RPMI7951 (cell line): ENCODE results near the gene NAGS. TPM values are rescaled to one million over a fixed set of nuclear protein-coding genes. Genes with fewer than 3 reads are reported as not detected.
A peak's percentile ranks its signal among the peaks of the same experiment; 100 is the strongest.
"Not testable (repeated sequence)": the region's sequence is repeated elsewhere in the genome, so short reads cannot be mapped to it uniquely, and the experiment has no call there.

Experiments
- DNase-seq: peaks from one replicate; pipeline ENCODE4 v3.0.0-alpha.2; 2012; ENCODE audit warnings: low read depth
- total RNA-seq: library from RNA; depleted of rRNA; stranded (reverse); fragments of >200 nt; shearing (Covaris generic); gene quantifications from 2 replicates; pipeline ENCODE4 v1.2.3, GENCODE V29; 2014

NAGS gene
- total RNA-seq, 1 experiment from 2014 or later: 1.8 TPM

DNA sequence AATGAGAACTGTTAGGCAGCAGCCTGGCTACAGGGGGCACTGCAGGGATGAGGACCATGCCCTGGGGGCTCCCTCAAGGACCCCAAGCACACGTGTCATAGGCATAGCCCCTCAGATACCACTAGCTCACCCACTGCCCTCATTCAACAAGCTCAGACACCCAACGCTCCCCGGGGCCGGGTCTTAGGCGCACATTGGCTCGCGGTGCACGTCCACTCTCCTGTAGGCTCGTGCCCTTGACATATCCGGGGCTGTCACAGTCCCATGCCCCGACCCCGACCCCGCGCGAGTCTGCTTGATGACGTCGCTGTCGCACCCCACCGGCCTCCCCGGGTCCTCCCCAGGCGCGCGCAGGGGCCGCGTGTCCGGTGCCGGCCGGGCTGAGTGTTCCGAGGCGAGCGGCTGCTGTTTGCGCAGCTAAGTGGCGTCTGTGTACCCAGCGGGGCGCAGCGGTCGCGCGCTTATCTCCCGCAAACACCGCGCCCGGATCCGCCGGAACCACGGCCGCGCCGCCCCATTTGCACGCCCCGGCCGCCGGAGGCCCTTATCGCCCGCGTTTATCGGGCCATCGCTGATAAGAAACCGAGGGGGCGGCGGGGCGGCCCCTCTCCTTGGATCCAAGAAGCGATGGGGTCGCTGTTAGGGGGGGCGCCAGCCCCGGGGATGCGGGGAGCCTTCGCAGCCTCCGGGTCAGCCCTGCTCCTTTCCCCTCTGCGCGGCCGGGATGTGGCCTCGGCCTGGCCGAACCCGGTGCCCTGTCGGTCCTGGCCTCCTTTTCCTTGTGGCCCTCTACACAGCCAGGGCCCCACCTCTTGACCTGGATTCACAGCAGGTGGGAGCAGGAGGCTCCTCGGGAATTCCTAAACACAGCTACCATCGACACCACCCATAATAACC lies 20.7 kb upstream of the NAGS start:
- DNase-seq: no peak

GRCh38 chr17:43984521-43984920 lies 19.9 kb upstream of the NAGS start:
- no peak for DNase-seq

GRCh38 chr17:43986225-43986981 lies 18.0 kb upstream of the NAGS start:
- DNase-seq: no peak

GRCh38 chr17:43987131-43988021 lies 17.0 kb upstream of the NAGS start:
- no peak for DNase-seq

- DNase-seq: no peak
Measured at GRCh38 chr17:43988301-43988700, 16.1 kb upstream of the NAGS start.

- peak; percentile 33 for DNase-seq
Measured at GRCh38 chr17:43992641-43993040, 11.8 kb upstream of the NAGS start.

DNA sequence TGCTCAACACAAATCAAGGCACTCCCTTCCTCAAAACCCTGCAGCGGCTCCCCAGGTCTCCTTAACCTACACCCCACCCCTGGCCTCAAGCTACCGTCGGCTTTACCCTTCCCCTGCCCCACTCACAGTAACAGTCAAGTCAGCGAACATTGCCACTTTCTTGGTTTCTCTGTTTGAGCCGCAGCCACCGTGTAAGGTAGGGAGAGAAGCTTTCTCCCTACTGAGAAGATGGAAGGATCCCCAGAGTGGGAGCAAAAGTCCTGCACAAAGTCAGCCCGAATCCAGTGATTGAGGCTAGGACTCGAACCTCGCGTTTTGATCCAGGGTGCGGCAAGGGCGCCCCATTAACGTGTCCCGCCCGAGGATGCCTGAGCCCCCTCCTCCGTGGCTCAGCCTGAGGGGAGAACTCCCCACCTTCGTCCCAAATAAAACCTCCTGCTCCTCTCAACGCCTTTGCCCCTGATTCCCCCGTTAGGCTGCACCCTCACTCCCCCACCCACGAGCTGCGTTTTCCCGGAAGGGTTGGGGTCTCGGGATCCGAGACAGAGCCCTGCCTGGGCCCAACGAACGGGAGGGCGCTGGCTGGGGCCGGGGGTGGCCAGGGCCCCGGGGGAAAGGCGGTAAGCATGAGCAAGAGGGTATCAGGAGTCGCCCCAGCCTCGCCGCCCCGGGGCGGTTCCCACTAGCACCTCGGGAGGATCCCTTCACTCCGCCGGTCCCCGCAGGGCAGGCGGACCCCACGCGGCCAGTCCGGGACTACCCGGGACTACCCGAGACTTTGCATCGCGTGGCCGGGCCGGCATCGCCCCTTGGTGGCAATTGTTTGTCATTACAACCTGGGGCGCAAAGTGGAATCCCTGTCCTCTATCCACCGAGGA lies 9.9 kb upstream of the NAGS start:
- peak; percentile 36 for DNase-seq

DNA sequence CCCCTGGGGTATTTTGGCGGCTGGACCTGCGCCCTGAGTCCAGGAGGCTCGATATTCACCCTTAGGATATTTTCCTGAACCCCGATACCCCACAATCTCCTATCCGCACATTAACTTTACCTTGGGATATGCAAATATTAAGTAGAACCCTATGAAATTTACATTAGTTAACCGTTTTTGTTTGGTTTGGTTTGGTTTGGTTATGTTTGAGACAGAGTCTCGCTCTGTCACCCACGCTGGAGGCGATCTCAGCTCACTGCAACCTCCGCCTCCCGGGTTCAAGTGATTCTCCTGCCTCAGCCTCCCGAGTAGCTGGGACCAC lies 9.3 kb upstream of the NAGS start:
- DNase-seq: no peak

- not testable (repeated sequence) for DNase-seq
Measured at GRCh38 chr17:43997180-43997579, 7.2 kb upstream of the NAGS start.

- DNase-seq: peak; percentile 43
Measured at GRCh38 chr17:43998552-43998951, 5.9 kb upstream of the NAGS start.

DNA sequence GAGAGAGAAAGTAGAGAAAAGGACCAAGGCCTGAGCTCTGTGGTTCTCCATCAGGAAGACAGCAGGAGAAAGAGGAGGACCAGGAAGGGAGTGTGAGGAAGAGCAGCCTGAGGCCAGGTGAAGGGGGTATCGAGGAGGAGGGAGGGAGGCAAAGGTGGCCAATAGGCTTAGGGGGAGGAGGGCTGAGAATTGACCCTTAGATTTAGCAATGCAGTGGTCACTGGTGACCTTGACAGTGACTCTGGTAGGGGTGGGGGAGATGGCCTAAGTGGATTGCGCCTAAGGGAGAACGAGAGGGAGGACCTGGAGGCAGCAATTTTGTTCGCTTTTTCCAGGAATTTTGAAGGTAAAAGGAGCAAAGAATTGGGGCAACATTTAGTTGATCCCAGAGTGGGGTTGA lies 5.4 kb upstream of the NAGS start:
- no peak for DNase-seq

DNA sequence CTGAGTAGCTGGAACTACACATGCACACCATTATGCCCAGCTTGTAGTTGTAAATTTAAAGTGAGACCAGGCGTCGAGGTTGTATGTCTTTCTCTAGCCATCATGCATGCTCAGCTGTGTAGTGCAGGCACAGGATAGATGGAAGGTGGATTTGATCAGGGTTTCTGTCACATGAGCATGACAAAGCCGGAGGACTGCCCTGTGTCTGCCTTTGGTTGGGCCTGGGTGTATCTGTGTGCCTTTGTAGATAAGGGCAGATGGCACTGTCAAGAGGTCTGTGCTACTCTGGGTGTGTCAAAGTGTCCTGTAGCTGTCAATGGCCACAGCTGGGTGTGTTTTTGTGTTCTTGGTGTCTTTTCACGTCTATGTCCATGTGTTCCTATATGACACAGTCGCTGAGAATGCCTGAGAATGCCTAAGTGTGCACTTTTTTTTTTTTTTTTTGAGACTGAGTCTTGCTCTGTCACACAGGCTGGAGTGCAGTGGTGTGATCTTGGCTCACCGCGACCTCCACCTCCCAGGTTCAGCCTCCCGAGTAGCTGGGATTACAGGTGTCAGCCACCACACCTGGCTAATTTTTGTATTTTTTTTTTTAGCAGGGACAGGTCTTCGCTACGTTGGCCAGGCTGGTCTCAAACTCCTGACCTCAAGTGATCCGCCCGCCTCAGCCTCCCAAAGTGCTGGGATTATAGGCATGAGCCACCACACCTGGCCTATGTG lies 4.1 kb upstream of the NAGS start:
- no peak for DNase-seq

- no peak for DNase-seq
Measured at GRCh38 chr17:44000871-44001460, 3.5 kb upstream of the NAGS start.

GRCh38 chr17:44001461-44001920 lies 2.9 kb upstream of the NAGS start:
- DNase-seq: no peak

- DNase-seq: peak; percentile 57
Measured at GRCh38 chr17:44002141-44002848, 2.1 kb upstream of the NAGS start.

DNA sequence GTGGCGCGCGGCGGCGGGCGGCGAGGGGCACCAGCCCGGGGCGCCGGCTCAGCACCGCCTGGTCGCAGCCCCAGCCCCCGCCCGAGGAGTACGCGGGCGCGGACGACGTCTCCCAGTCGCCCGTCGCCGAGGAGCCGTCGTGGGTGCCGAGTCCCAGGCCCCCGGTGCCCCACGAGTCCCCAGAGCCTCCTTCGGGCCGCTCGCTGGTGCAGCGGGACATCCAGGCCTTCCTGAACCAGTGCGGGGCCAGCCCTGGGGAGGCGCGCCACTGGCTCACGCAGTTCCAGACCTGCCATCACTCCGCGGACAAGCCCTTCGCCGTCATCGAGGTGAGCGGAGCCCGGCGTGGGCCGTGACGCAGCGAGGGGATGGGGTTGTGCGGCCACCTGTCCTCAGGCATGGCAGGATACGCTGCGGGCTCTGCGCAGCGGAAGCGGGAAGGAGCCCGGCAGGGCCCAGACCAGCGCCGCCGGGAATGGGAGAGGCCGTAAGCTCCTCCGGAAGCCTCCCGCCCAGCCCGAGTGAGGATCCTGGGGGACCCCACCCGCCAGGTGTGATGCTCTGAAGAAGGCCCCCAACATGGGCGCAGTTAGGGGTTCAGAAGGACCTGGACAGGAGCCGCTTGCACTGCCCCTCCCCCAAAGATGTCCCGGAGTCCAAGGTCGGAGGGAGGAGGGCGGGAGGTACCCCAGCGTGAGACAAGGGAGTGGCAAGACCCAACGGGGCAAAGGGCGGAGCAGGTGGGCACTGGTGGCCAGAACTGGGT lies 522 bp downstream of the NAGS start:
- no peak for DNase-seq

- DNase-seq: no peak
Measured at GRCh38 chr17:44005527-44006271, 1.3 kb downstream of the NAGS start.

GRCh38 chr17:44006272-44006597 lies 1.8 kb downstream of the NAGS start:
- DNase-seq: no peak
